Endothelial cell of umbilical vein (primary cell): Measurements from ENCODE around the gene OR6C76. TPM values are rescaled to one million over a fixed set of nuclear protein-coding genes. Genes with fewer than 3 reads are reported as not detected.

Source experiments
- BruUV-seq: library from RNA; stranded (reverse); fragments of 400-500 nt; replicated peaks from 2 replicates; lab custom pipeline; 2021; lab: Mats Ljungman, UMichigan
- CTCF ChIA-PET: fragments of 300-600, 350-600 bp; sonication (Branson Sonifier 250); formaldehyde crosslinking; loops from one replicate; lab custom pipeline; 2021; ENCODE audit warnings: antibody characterized with exemption, inconsistent platforms; lab: Charles Lee
- POLR2A ChIA-PET: fragments of 300-600, 350-600 bp; sonication (Branson Sonifier 250); formaldehyde crosslinking; loops from one replicate; lab custom pipeline; 2021; ENCODE audit warnings: antibody characterized with exemption, inconsistent platforms; lab: Charles Lee
- DNase-seq: peaks from one replicate; pipeline ENCODE4 v3.0.0-alpha.2; 2011; ENCODE audit warnings: low read depth, low spot score
- FAIRE-seq: peaks from 2 replicates; lab custom pipeline; 2011; peaks lifted over from hg19 to GRCh38; lab: Jason Lieb, UNC
- H2AFZ ChIP-seq: 2 replicates; pipeline ENCODE4 v1.6.0; 2012; ENCODE audit warnings: low read depth, low read length, control low read depth, inconsistent platforms
- H3K27ac ChIP-seq: 2 replicates; pipeline ENCODE4 v1.5.1; 2011; ENCODE audit warnings: low read depth, mild to moderate bottlenecking, control low read depth, low read length, moderate library complexity; ENCODE audit not compliant: insufficient read depth
- H3K27me3 ChIP-seq, 2 experiments: 2 replicates each; pipeline versions ENCODE4 v1.6.0 to v1.6.1; 2011; ENCODE audit warnings: low read length in 2 of 2, mixed read lengths in 1 of 2; ENCODE audit not compliant: control insufficient read depth in 2 of 2, insufficient read depth in 2 of 2
- H3K36me3 ChIP-seq, 2 experiments: 2 replicates in 1 of 2; 3 replicates in 1 of 2; pipeline ENCODE4 v1.5.1; 2011; ENCODE audit warnings: low read length in 2 of 2, mild to moderate bottlenecking in 1 of 2, moderate library complexity in 1 of 2; ENCODE audit not compliant: control insufficient read depth in 2 of 2, insufficient read depth in 2 of 2; ENCODE audit errors: extremely low read depth in 1 of 2
- H3K4me1 ChIP-seq: 3 replicates; pipeline ENCODE4 v1.5.1; 2011; ENCODE audit warnings: mild to moderate bottlenecking, low read length; ENCODE audit not compliant: control insufficient read depth, insufficient read depth; ENCODE audit errors: extremely low read depth
- H3K4me2 ChIP-seq: 2 replicates; pipeline ENCODE4 v1.6.1; 2011; ENCODE audit warnings: low read length, control low read depth, mixed read lengths; ENCODE audit not compliant: insufficient read depth
- H3K4me3 ChIP-seq, 3 experiments: fragments of 200-600 bp in 1 of 3; sonication (generic), shearing (Covaris generic) in 1 of 3; replicated peaks in 1 of 3; 2 replicates each; pipeline ENCODE4 v1.5.1; 2011 to 2016; ENCODE audit warnings: control low read depth in 3 of 3, low read length in 3 of 3, mild to moderate bottlenecking in 2 of 3, inconsistent platforms in 1 of 3, low read depth in 1 of 3, moderate library complexity in 1 of 3; ENCODE audit not compliant: insufficient read depth in 1 of 3
- H3K79me2 ChIP-seq: 2 replicates; pipeline ENCODE4 v1.6.0; 2012; ENCODE audit warnings: low read length, inconsistent platforms; ENCODE audit not compliant: control insufficient read depth, insufficient read depth
- H3K9ac ChIP-seq: replicated peaks from 2 replicates; pipeline ENCODE3; 2011; ENCODE audit warnings: low read length, control low read depth; ENCODE audit not compliant: insufficient read depth; ENCODE audit errors: extremely low read depth
- H3K9me1 ChIP-seq: replicated peaks from 3 replicates; pipeline ENCODE4 v1.6.0; 2011; ENCODE audit warnings: mild to moderate bottlenecking, low read length; ENCODE audit not compliant: control insufficient read depth, insufficient read depth; ENCODE audit errors: extremely low read depth
- H3K9me3 ChIP-seq: replicated peaks from 2 replicates; pipeline ENCODE4 v1.5.1; 2012; ENCODE audit warnings: low read length, inconsistent platforms; ENCODE audit not compliant: control insufficient read depth, insufficient read depth
- H4K20me1 ChIP-seq: replicated peaks from 2 replicates; pipeline ENCODE3; 2011; ENCODE audit warnings: mild to moderate bottlenecking, low read length; ENCODE audit not compliant: control insufficient read depth, insufficient read depth; ENCODE audit errors: extremely low read depth
- EZH2 ChIP-seq: IDR thresholded peaks from 2 replicates; pipeline ENCODE4 v1.6.1; 2012; ENCODE audit warnings: borderline replicate concordance, low read depth, mild to moderate bottlenecking, moderate library complexity, low read length, inconsistent platforms; ENCODE audit not compliant: severe bottlenecking
- FOS ChIP-seq: IDR thresholded peaks from 2 replicates; pipeline ENCODE4 v1.6.1; 2011; ENCODE audit warnings: mild to moderate bottlenecking, low read length, moderate library complexity, borderline replicate concordance; ENCODE audit not compliant: insufficient read depth
- GATA2 ChIP-seq: IDR thresholded peaks from 2 replicates; pipeline ENCODE4 v1.7.0; 2011; ENCODE audit warnings: low read depth, mild to moderate bottlenecking, moderate library complexity, mixed read lengths, low read length; ENCODE audit not compliant: insufficient read length, insufficient read depth
- JUN ChIP-seq: IDR thresholded peaks from 2 replicates; pipeline ENCODE4 v1.6.1; 2011; ENCODE audit warnings: borderline replicate concordance, low read depth; ENCODE audit not compliant: insufficient read length, insufficient read depth
- MAX ChIP-seq: IDR thresholded peaks from 2 replicates; pipeline ENCODE4 v1.6.1; 2011; ENCODE audit not compliant: insufficient read depth, insufficient read length
- MYC ChIP-seq: IDR thresholded peaks from one replicate; pipeline ENCODE4 v1.6.1; 2011; ENCODE audit warnings: mild to moderate bottlenecking, low read depth, low read length
- POLR2A ChIP-seq: IDR thresholded peaks from 2 replicates; pipeline ENCODE4 v1.6.1; 2012; ENCODE audit warnings: low read depth, mild to moderate bottlenecking, control low read depth, low read length
- POLR2AphosphoS5 ChIP-seq: IDR thresholded peaks from 2 replicates; pipeline ENCODE4 v1.6.1; 2012; ENCODE audit warnings: low read depth, mild to moderate bottlenecking, control low read depth, low read length, moderate library complexity; ENCODE audit not compliant: insufficient read depth
- dilution Hi-C: fragments of 300-500 bp; cut with MboI; formaldehyde crosslinking; loops from one replicate; pipeline ENCODE4 v1.15.0; 2019; ENCODE audit warnings: low sequenced_read_pairs; ENCODE audit not compliant: extremely low pct_ligation_motif_present
- intact Hi-C: fragments of 100-400 bp; cut with micrococcal nuclease; formaldehyde crosslinking; loops from one replicate; pipeline ENCODE4 v1.10.0; 2022
- polyA plus RNA-seq, 4 experiments: library from polyadenylated mRNA; depleted of rRNA in 3 of 4; stranded (reverse) in 3 of 4; unstranded in 1 of 4; fragments of >200 nt; gene quantifications; 2 replicates each; pipeline versions ENCODE4 v1.2.1 to v1.2.3, GENCODE V29; 2011 to 2012; ENCODE audit warnings: missing spikeins in 1 of 4
- total RNA-seq: library from RNA; stranded (reverse); gene quantifications from 2 replicates; pipeline ENCODE4 v1.2.3, GENCODE V29; 2021
- TF ChIP-seq, protein P1 (sequence below), 2 donors: IDR thresholded peaks; 1 replicate in 1 of 2; 2 replicates in 1 of 2; pipeline ENCODE4 v1.5.1; 2011; ENCODE audit warnings: low read length in 2 of 2, mild to moderate bottlenecking in 2 of 2, moderate library complexity in 2 of 2, control low read depth in 1 of 2, inconsistent platforms in 1 of 2, low read depth in 1 of 2; ENCODE audit not compliant: insufficient read depth in 1 of 2; ENCODE audit errors: extremely low read depth in 1 of 2

OR6C76 gene
- total and polyA plus RNA-seq, 2 donors (not counting 3 experiments of a cell fraction or from before 2014, with no cell fraction given), result not detected

GRCh38 chr12:55416961-55417360 lies 9.1 kb upstream of the OR6C76 start:
- no peaks in the 10 kb centered on the region for H3K9me1 ChIP-seq
- intact Hi-C loops, result no loop called here

More at GRCh38 chr12:55416961-55417360, 9.1 kb upstream of the OR6C76 start:
- ChIA-PET POLR2A (no interaction called here), CTCF (no interaction called here)
- no peaks in the 10 kb centered on the region for H3K36me3 ChIP-seq
- H3K9ac ChIP-seq, result no peak overlapping the region
- dilution Hi-C loops, result no loop called here
- H4K20me1 ChIP-seq, result no peaks in the 10 kb centered on the region
- no peak overlapping the region for H3K4me3 ChIP-seq
- FAIRE-seq (no peak), DNase-seq (no peak)
- no peak overlapping the region for H3K4me2 ChIP-seq
- TF ChIP-seq MYC (no peak), GATA2 (no peak), EZH2 (no peak), MAX (no peak), POLR2A (no peak), JUN (no peak), FOS (no peak), POLR2AphosphoS5 (no peak)
- TF ChIP-seq, protein P1, sequence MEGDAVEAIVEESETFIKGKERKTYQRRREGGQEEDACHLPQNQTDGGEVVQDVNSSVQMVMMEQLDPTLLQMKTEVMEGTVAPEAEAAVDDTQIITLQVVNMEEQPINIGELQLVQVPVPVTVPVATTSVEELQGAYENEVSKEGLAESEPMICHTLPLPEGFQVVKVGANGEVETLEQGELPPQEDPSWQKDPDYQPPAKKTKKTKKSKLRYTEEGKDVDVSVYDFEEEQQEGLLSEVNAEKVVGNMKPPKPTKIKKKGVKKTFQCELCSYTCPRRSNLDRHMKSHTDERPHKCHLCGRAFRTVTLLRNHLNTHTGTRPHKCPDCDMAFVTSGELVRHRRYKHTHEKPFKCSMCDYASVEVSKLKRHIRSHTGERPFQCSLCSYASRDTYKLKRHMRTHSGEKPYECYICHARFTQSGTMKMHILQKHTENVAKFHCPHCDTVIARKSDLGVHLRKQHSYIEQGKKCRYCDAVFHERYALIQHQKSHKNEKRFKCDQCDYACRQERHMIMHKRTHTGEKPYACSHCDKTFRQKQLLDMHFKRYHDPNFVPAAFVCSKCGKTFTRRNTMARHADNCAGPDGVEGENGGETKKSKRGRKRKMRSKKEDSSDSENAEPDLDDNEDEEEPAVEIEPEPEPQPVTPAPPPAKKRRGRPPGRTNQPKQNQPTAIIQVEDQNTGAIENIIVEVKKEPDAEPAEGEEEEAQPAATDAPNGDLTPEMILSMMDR (IDR thresholded peaks at IDR 0.05; ENCODE audit: extremely low read depth in 1 of 2, insufficient read depth in 1 of 2, low read depth in 1 of 2, low read length in 2 of 2), result no peak
- H3K27ac ChIP-seq, result no peak overlapping the region
- no peaks in the 10 kb centered on the region for H3K79me2 ChIP-seq
- H2AFZ ChIP-seq, result no peak overlapping the region
- H3K4me1 ChIP-seq, result no peaks in the 10 kb centered on the region
- BruUV-seq, result no TSS peak
- H3K9me3 ChIP-seq, result no peaks in the 10 kb centered on the region
- peaks cover 0 to 2% of the 10 kb centered on the region in 2 experiments for H3K27me3 ChIP-seq
